Chondrocyte (in vitro differentiated cells): Measurements from ENCODE around the gene FAM161A. TPM values are rescaled to one million over a fixed set of nuclear protein-coding genes. Genes with fewer than 3 reads are reported as not detected.
"Not testable (repeated sequence)": the region's sequence is repeated elsewhere in the genome, so short reads cannot be mapped to it uniquely, and the experiment has no call there.

ENCODE experiments used
- DNase-seq: peaks from one replicate; pipeline ENCODE4 v3.0.0; 2021; ENCODE audit warnings: mixed read lengths, low spot score
- H3K27ac Mint-ChIP-seq: one replicate; pipeline ENCODE4 v1.8.0; 2021; ENCODE audit warnings: mild to moderate bottlenecking, moderate library complexity, mixed read lengths; ENCODE audit not compliant: unreplicated experiment
- H3K27me3 Mint-ChIP-seq: 2 replicates; pipeline ENCODE4 v1.8.0; 2021; ENCODE audit warnings: low read depth, mixed read lengths
- H3K36me3 Mint-ChIP-seq: 2 replicates; pipeline ENCODE4 v1.8.0; 2021; ENCODE audit warnings: low read depth, mixed read lengths
- H3K4me1 Mint-ChIP-seq: 2 replicates; pipeline ENCODE4 v1.8.0; 2021; ENCODE audit warnings: low read depth, mild to moderate bottlenecking, mixed read lengths
- H3K4me3 Mint-ChIP-seq: one replicate; pipeline ENCODE4 v1.8.0; 2021; ENCODE audit warnings: mild to moderate bottlenecking, moderate library complexity, mixed read lengths; ENCODE audit not compliant: unreplicated experiment
- H3K9me3 Mint-ChIP-seq: 2 replicates; pipeline ENCODE4 v1.8.0; 2021; ENCODE audit warnings: low read depth, mixed read lengths
- CTCF ChIP-seq: fragments of 200-600 bp; sonication (generic); IDR thresholded peaks from 2 replicates; pipeline ENCODE4 v1.5.0; 2021; ENCODE audit warnings: antibody characterized with exemption, mild to moderate bottlenecking, moderate library complexity
- total RNA-seq: library from RNA; stranded (reverse); gene quantifications from 3 replicates; pipeline ENCODE4 v1.2.1, GENCODE V29; 2021

Gene FAM161A
- total RNA-seq, 1 donor from 2014 or later: 2.9 TPM

- no peak overlapping the region for H3K4me3 Mint-ChIP-seq
- peaks cover 32% of the 10 kb centered on the region for H3K36me3 Mint-ChIP-seq
- TF ChIP-seq CTCF: no peak
- H3K27ac Mint-ChIP-seq: no peak overlapping the region
- no peaks in the 10 kb centered on the region for H3K4me1 Mint-ChIP-seq
- no peaks in the 10 kb centered on the region for H3K27me3 Mint-ChIP-seq
- no peaks in the 10 kb centered on the region for H3K9me3 Mint-ChIP-seq
- no peak for DNase-seq
Observed at GRCh38 chr2:61876400-61876799, 22.5 kb upstream of the FAM161A start.

- not testable (repeated sequence) for H3K4me3 Mint-ChIP-seq, H3K9me3 Mint-ChIP-seq, DNase-seq, H3K4me1 Mint-ChIP-seq, H3K27ac Mint-ChIP-seq, H3K27me3 Mint-ChIP-seq
- H3K36me3 Mint-ChIP-seq: peaks cover 50% of the 10 kb centered on the region
Observed at GRCh38 chr2:61866482-61867089, 12.7 kb upstream of the FAM161A start.

- Mint-ChIP-seq H3K36me3 (peaks cover 32% of the 10 kb centered on the region), H3K27me3 (no peaks in the 10 kb centered on the region), H3K9me3 (peaks cover 9% of the 10 kb centered on the region), H3K27ac (no peak overlapping the region), H3K4me3 (no peak overlapping the region), H3K4me1 (no peaks in the 10 kb centered on the region)
- no peak for DNase-seq
- no peak for TF ChIP-seq CTCF
Observed at GRCh38 chr2:61862085-61862484, 8.2 kb upstream of the FAM161A start.

GRCh38 chr2:61857224-61857623 is 3.4 kb upstream of the FAM161A start:
- no peak for DNase-seq
- H3K4me3 Mint-ChIP-seq: no peak overlapping the region
- H3K9me3 Mint-ChIP-seq: peaks cover 2% of the 10 kb centered on the region
- peaks cover 6% of the 10 kb centered on the region for H3K36me3 Mint-ChIP-seq
- TF ChIP-seq CTCF: no peak
- no peak overlapping the region for H3K27ac Mint-ChIP-seq
- H3K4me1 Mint-ChIP-seq: peaks cover 18% of the 10 kb centered on the region
- no peaks in the 10 kb centered on the region for H3K27me3 Mint-ChIP-seq

GRCh38 chr2:61855318-61855613 is 1.4 kb upstream of the FAM161A start:
- no peak for TF ChIP-seq CTCF
- no peaks in the 10 kb centered on the region for H3K9me3 Mint-ChIP-seq

GRCh38 chr2:61854564-61855317 is 881 bp upstream of the FAM161A start:
- no peaks in the 10 kb centered on the region for H3K9me3 Mint-ChIP-seq
- no peaks in the 10 kb centered on the region for H3K27me3 Mint-ChIP-seq
- peak overlapping the region; percentile 98 for H3K27ac Mint-ChIP-seq
- peak; percentile 28 for TF ChIP-seq CTCF
- no peak for DNase-seq
- peaks cover 18% of the 10 kb centered on the region for H3K4me1 Mint-ChIP-seq
- peak overlapping the region; percentile 86 for H3K4me3 Mint-ChIP-seq
- peaks cover under 1% of the 10 kb centered on the region for H3K36me3 Mint-ChIP-seq

More at GRCh38 chr2:61855318-61855613, 1.4 kb upstream of the FAM161A start:
- no peak for DNase-seq
- Mint-ChIP-seq H3K27me3 (no peaks in the 10 kb centered on the region), H3K4me3 (peak overlapping the region; percentile 86), H3K27ac (peak overlapping the region; percentile 98), H3K4me1 (peaks cover 18% of the 10 kb centered on the region), H3K36me3 (peaks cover 3% of the 10 kb centered on the region)
